Measurements from ENCODE around the gene FAM124B. TPM values are rescaled to one million over a fixed set of nuclear protein-coding genes. Genes with fewer than 3 reads are reported as not detected.
A peak's percentile ranks its signal among the peaks of the same experiment; 100 is the strongest.

Gene FAM124B
- total and polyA plus RNA-seq, 4 donors = 6.7 to 17.2 (median 7.1) TPM

GRCh38 chr2:224417361-224417729, 15.4 kb upstream of the FAM124B start:
- Histone ChIP-seq H3K27ac (ENCODE audit: low read depth, low read length) (no peak overlapping the region), H3K4me3 (ENCODE audit: low read depth, low read length) (no peak overlapping the region), H3K27me3 (ENCODE audit: control insufficient read depth, insufficient read depth, low read length) (no peaks in the 10 kb centered on the region), H3K36me3 (ENCODE audit: control insufficient read depth, insufficient read depth, low read length) (no peaks in the 10 kb centered on the region), H3K9me3 (ENCODE audit: control insufficient read depth, insufficient read depth, low read length) (no peaks in the 10 kb centered on the region), H3K4me1 (ENCODE audit: control insufficient read depth, insufficient read depth, low read length) (no peaks in the 10 kb centered on the region)
- DNase-seq (ENCODE audit: low read depth in 4 of 6, low spot score in 6 of 6) = no peak
- no CpG with 5 or more reads among the region's 1 CpG for WGBS (ENCODE audit: insufficient coverage)

- Histone ChIP-seq H3K4me3 (ENCODE audit: low read depth, low read length) (no peak overlapping the region), H3K27me3 (ENCODE audit: control insufficient read depth, insufficient read depth, low read length) (no peaks in the 10 kb centered on the region), H3K4me1 (ENCODE audit: control insufficient read depth, insufficient read depth, low read length) (no peaks in the 10 kb centered on the region), H3K27ac (ENCODE audit: low read depth, low read length) (no peak overlapping the region), H3K9me3 (ENCODE audit: control insufficient read depth, insufficient read depth, low read length) (no peaks in the 10 kb centered on the region), H3K36me3 (ENCODE audit: control insufficient read depth, insufficient read depth, low read length) (no peaks in the 10 kb centered on the region)
- no peak for DNase-seq (ENCODE audit: low read depth in 4 of 6, low spot score in 6 of 6)
- WGBS (ENCODE audit: insufficient coverage) = 59% methylated on average over 3 of the region's 5 CpGs
Measured at GRCh38 chr2:224416656-224417360, 14.9 kb upstream of the FAM124B start.

- no peaks in the 10 kb centered on the region for H3K36me3 ChIP-seq (ENCODE audit: control insufficient read depth, insufficient read depth, low read length)
- no peaks in the 10 kb centered on the region for H3K4me1 ChIP-seq (ENCODE audit: control insufficient read depth, insufficient read depth, low read length)
- no peak overlapping the region for H3K27ac ChIP-seq (ENCODE audit: low read depth, low read length)
- H3K4me3 ChIP-seq (ENCODE audit: low read depth, low read length) = no peak overlapping the region
- no peaks in the 10 kb centered on the region for H3K9me3 ChIP-seq (ENCODE audit: control insufficient read depth, insufficient read depth, low read length)
- no peaks in the 10 kb centered on the region for H3K27me3 ChIP-seq (ENCODE audit: control insufficient read depth, insufficient read depth, low read length)
- no peak for DNase-seq (ENCODE audit: low read depth in 4 of 6, low spot score in 6 of 6)
- WGBS (ENCODE audit: insufficient coverage) = 100% methylated on average over 1 of the region's 2 CpGs
Measured at GRCh38 chr2:224413381-224413780, 11.5 kb upstream of the FAM124B start.

GRCh38 chr2:224412141-224413015, 10.5 kb upstream of the FAM124B start:
- no peaks in the 10 kb centered on the region for H3K27me3 ChIP-seq (ENCODE audit: control insufficient read depth, insufficient read depth, low read length)
- WGBS (ENCODE audit: insufficient coverage) = 64% methylated on average over 8 of the region's 18 CpGs
- no peaks in the 10 kb centered on the region for H3K36me3 ChIP-seq (ENCODE audit: control insufficient read depth, insufficient read depth, low read length)
- DNase-seq (ENCODE audit: low read depth in 4 of 6, low spot score in 6 of 6) = peak in 1 of 6 donors; percentile 60
- no peak overlapping the region for H3K4me3 ChIP-seq (ENCODE audit: low read depth, low read length)
- H3K4me1 ChIP-seq (ENCODE audit: control insufficient read depth, insufficient read depth, low read length) = no peaks in the 10 kb centered on the region
- no peak overlapping the region for H3K27ac ChIP-seq (ENCODE audit: low read depth, low read length)
- H3K9me3 ChIP-seq (ENCODE audit: control insufficient read depth, insufficient read depth, low read length) = no peaks in the 10 kb centered on the region

DNA sequence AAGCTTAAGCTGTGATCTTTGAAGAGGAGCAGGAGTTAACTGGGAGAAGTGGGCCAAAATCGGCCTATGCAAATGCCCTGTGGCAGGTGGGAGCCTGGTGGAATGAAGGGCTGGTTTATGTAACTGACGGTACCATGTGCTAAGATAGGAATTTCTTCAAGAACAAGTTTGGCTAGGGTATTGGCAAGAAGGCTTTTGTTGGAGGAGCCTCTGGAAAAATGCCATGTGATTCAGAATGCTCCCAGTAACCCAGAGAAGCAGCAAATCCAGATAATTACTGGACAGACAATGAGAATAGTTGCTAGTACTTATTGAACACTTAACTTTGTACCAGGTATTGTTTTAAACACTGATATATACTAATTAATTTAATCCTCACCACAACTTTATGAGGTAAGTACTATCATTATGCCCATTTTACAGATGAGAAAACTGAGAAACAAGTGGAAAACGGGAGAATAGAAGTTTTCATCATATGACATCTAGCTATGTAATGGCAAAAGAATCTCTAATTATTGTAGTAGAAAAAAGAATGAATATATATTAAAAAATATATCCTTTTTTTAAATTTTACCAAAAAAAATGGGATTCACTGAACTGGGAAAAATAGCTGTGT, 9.1 kb upstream of the FAM124B start:
- Histone ChIP-seq H3K4me3 (ENCODE audit: low read depth, low read length) (no peak overlapping the region), H3K36me3 (ENCODE audit: control insufficient read depth, insufficient read depth, low read length) (no peaks in the 10 kb centered on the region), H3K4me1 (ENCODE audit: control insufficient read depth, insufficient read depth, low read length) (no peaks in the 10 kb centered on the region), H3K27ac (ENCODE audit: low read depth, low read length) (no peak overlapping the region), H3K27me3 (ENCODE audit: control insufficient read depth, insufficient read depth, low read length) (no peaks in the 10 kb centered on the region), H3K9me3 (ENCODE audit: control insufficient read depth, insufficient read depth, low read length) (no peaks in the 10 kb centered on the region)
- DNase-seq (ENCODE audit: low read depth in 4 of 6, low spot score in 6 of 6) = no peak
- 95% methylated on average over 2 of the region's 3 CpGs for WGBS (ENCODE audit: insufficient coverage)

DNA sequence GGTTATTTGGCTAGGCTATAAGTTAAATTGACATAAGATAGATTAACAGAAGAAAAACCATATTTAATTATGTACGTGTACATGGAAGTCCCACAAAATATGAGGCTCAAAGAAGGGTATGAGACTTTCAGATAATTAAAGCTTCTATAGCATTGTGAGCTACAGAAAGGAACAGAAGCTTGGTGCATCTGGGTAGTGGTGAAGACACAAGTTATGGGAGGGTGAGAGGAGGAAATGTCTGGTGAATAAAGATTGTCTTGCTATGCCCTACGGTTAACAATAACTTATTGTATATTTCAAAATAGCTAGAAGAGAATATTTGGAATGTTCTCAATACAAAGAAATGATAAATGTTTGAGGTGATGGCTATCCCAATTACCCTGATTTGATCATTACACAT, 6.8 kb upstream of the FAM124B start:
- H3K36me3 ChIP-seq (ENCODE audit: control insufficient read depth, insufficient read depth, low read length) = no peaks in the 10 kb centered on the region
- no peaks in the 10 kb centered on the region for H3K27me3 ChIP-seq (ENCODE audit: control insufficient read depth, insufficient read depth, low read length)
- H3K27ac ChIP-seq (ENCODE audit: low read depth, low read length) = no peak overlapping the region
- H3K4me3 ChIP-seq (ENCODE audit: low read depth, low read length) = no peak overlapping the region
- WGBS (ENCODE audit: insufficient coverage) = no CpG with 5 or more reads among the region's 2 CpGs
- H3K4me1 ChIP-seq (ENCODE audit: control insufficient read depth, insufficient read depth, low read length) = no peaks in the 10 kb centered on the region
- no peaks in the 10 kb centered on the region for H3K9me3 ChIP-seq (ENCODE audit: control insufficient read depth, insufficient read depth, low read length)
- no peak for DNase-seq (ENCODE audit: low read depth in 4 of 6, low spot score in 6 of 6)

DNA sequence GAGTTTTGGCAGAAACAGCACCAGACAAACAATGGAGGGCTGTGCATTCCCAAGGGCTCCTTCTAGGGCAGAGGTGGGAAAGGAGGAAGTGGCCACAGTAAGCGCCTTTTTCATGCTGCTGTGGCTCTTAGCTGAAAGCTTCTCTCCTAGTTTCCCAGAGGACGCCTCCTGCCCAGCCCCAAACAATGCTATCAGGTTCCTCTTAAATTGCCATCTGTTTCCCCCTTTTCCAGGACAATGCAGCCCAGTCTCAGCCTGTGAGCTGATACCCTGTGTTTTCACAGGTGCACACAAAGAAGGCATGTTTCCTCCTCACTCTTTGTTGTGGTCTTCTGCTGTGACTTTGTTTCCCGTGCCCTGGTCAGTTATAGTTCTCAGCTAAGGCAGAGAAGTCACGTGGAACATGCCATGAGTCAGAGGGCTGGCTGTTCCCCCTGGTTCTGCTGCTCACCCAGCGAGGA, 5.4 kb upstream of the FAM124B start:
- WGBS (ENCODE audit: insufficient coverage) = 83% methylated on average over 4 of the region's 5 CpGs
- H3K4me3 ChIP-seq (ENCODE audit: low read depth, low read length) = no peak overlapping the region
- no peaks in the 10 kb centered on the region for H3K27me3 ChIP-seq (ENCODE audit: control insufficient read depth, insufficient read depth, low read length)
- no peaks in the 10 kb centered on the region for H3K4me1 ChIP-seq (ENCODE audit: control insufficient read depth, insufficient read depth, low read length)
- H3K36me3 ChIP-seq (ENCODE audit: control insufficient read depth, insufficient read depth, low read length) = no peaks in the 10 kb centered on the region
- H3K27ac ChIP-seq (ENCODE audit: low read depth, low read length) = no peak overlapping the region
- H3K9me3 ChIP-seq (ENCODE audit: control insufficient read depth, insufficient read depth, low read length) = no peaks in the 10 kb centered on the region
- no peak for DNase-seq (ENCODE audit: low read depth in 4 of 6, low spot score in 6 of 6)

- 90% methylated on average over 2 of the region's 4 CpGs for WGBS (ENCODE audit: insufficient coverage)
- no peak for DNase-seq (ENCODE audit: low read depth in 4 of 6, low spot score in 6 of 6)
- H3K36me3 ChIP-seq (ENCODE audit: control insufficient read depth, insufficient read depth, low read length) = no peaks in the 10 kb centered on the region
Measured at GRCh38 chr2:224405841-224406370, 4.0 kb upstream of the FAM124B start.

DNA sequence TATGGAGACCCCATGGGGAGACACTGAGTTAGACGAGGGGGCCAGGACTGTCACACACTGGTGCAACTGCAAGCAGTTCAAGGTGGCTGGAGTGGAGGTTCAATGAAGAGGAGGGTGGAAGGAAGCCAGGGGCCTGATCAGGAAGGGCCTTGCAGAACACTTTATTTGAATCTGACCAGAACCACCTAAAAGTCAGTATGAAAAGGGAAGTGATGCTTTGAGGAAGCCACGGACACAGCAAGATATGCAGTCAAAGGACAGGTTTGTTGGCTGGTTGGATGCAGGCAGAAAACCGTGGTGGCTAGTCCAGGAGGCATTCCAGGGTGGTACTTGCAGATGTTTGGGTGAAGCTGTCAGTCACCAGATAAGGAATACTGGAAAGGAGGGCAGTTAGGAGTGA, 3.5 kb upstream of the FAM124B start:
- WGBS (ENCODE audit: insufficient coverage) = 82% methylated on average over 3 of the region's 3 CpGs
- no peak overlapping the region for H3K27ac ChIP-seq (ENCODE audit: low read depth, low read length)
- H3K27me3 ChIP-seq (ENCODE audit: control insufficient read depth, insufficient read depth, low read length) = no peaks in the 10 kb centered on the region
- no peak for DNase-seq (ENCODE audit: low read depth in 4 of 6, low spot score in 6 of 6)
- peaks cover 7% of the 10 kb centered on the region for H3K4me1 ChIP-seq (ENCODE audit: control insufficient read depth, insufficient read depth, low read length)
- H3K9me3 ChIP-seq (ENCODE audit: control insufficient read depth, insufficient read depth, low read length) = no peaks in the 10 kb centered on the region
- H3K4me3 ChIP-seq (ENCODE audit: low read depth, low read length) = no peak overlapping the region
- no peaks in the 10 kb centered on the region for H3K36me3 ChIP-seq (ENCODE audit: control insufficient read depth, insufficient read depth, low read length)

More at GRCh38 chr2:224405841-224406370, 4.0 kb upstream of the FAM124B start:
- Histone ChIP-seq H3K9me3 (ENCODE audit: control insufficient read depth, insufficient read depth, low read length) (no peaks in the 10 kb centered on the region), H3K4me3 (ENCODE audit: low read depth, low read length) (no peak overlapping the region), H3K4me1 (ENCODE audit: control insufficient read depth, insufficient read depth, low read length) (peaks cover 7% of the 10 kb centered on the region), H3K27ac (ENCODE audit: low read depth, low read length) (no peak overlapping the region), H3K27me3 (ENCODE audit: control insufficient read depth, insufficient read depth, low read length) (no peaks in the 10 kb centered on the region)
